ENCODE results near the gene OR10AD1.

GRCh38 chr12:48198672-48198971, 4.5 kb downstream of the OR10AD1 start:
- TF ChIP-seq EZH2 (IDR thresholded peaks at IDR 0.05) (no peak), POLR2AphosphoS5 (IDR thresholded peaks at IDR 0.05; ENCODE audit: borderline replicate concordance, low read depth, low read length) (no peak)

Data from SK-N-MC (cell line).